ENCODE measurements around the gene ADAM15. TPM values are rescaled to one million over a fixed set of nuclear protein-coding genes. Genes with fewer than 3 reads are reported as not detected.

ADAM15 gene
- total and polyA plus RNA-seq, 2 of the 8 experiments (the other 6 are each of a cell fraction or from before 2014, with no cell fraction given) = 32.9 to 37.6 TPM

GRCh38 chr1:155107309-155108264, 56.5 kb downstream of the ADAM15 start:
- H3K4me3 ChIP-seq (ENCODE audit: extremely low read depth in 1 of 4, insufficient read depth in 2 of 4, low read depth in 3 of 4, low read length in 4 of 4) = no peak overlapping the region
- no peak overlapping the region for H3K4me2 ChIP-seq (ENCODE audit: insufficient read depth in 1 of 2, low read depth in 2 of 2, low read length in 2 of 2)
- H2AFZ ChIP-seq (ENCODE audit: low read length) = no peak overlapping the region
- no peak overlapping the region for H4K91ac ChIP-seq (replicated peaks; ENCODE audit: insufficient read length, low read length)
- H4K8ac ChIP-seq (ENCODE audit: extremely low read depth, insufficient read depth, low read length) = no peak overlapping the region
- H3K9me3 ChIP-seq (ENCODE audit: insufficient read depth in 2 of 2, low read depth in 1 of 2, low read length in 1 of 2) = no peaks in the 10 kb centered on the region
- H2BK20ac ChIP-seq (ENCODE audit: low read length) = no peak overlapping the region
- H3K36me3 ChIP-seq (ENCODE audit: control insufficient read depth in 2 of 4, insufficient read depth in 4 of 4, low read length in 3 of 4) = no peaks in the 10 kb centered on the region
- no peaks in the 10 kb centered on the region for H3K23me2 ChIP-seq (ENCODE audit: low read depth, low read length)
- POLR2A ChIA-PET (ENCODE audit: partially characterized antibody) = interaction anchor here (1.1 kb wide), 1 partner anchor 22 kb away, joined by 3 read pairs; no protein-coding TSS in a partner anchor
- H2BK5ac ChIP-seq (ENCODE audit: low read depth, low read length) = no peak overlapping the region
- no peak overlapping the region for H2BK120ac ChIP-seq (replicated peaks; ENCODE audit: low read depth, low read length)
- no peak overlapping the region for H3K4ac ChIP-seq (replicated peaks; ENCODE audit: insufficient read length, low read depth, low read length)
- H2AK5ac ChIP-seq (ENCODE audit: low read depth, low read length) = no peak overlapping the region
- no peak overlapping the region for H3K27ac ChIP-seq (ENCODE audit: low read depth, low read length)
- H3K23ac ChIP-seq (ENCODE audit: insufficient read length) = no peak overlapping the region
- H2BK15ac ChIP-seq (ENCODE audit: low read length) = no peak overlapping the region
- CTCF ChIA-PET (ENCODE audit: partially characterized antibody) = interaction anchor here (0.8 to 3.5 kb wide), 15 partner anchors 11 to 70 kb away, joined by 3 to 29 read pairs (median 4); no protein-coding TSS in a partner anchor
- 83% methylated on average over 12 of the region's 12 CpGs; no CpG with 5 or more reads in 1 of the 2 experiments for WGBS, 2 experiments (ENCODE audit: extremely low coverage in 1 of 2, insufficient coverage in 1 of 2, insufficient read length in 1 of 2, insufficient replicate concordance in 2 of 2, low coverage in 1 of 2, low lambda C conversion rate in 2 of 2, missing lambda C conversion rate in 1 of 2)
- no peak overlapping the region for H3K56ac ChIP-seq (replicated peaks; ENCODE audit: insufficient read length, low read depth, low read length)
- no peaks in the 10 kb centered on the region for H3K79me1 ChIP-seq (ENCODE audit: low read depth, low read length)
- H4K20me1 ChIP-seq (replicated peaks in 1 of 2; ENCODE audit: control insufficient read depth in 1 of 2, insufficient read depth in 2 of 2, low read length in 2 of 2) = peaks cover 0 to 4% of the 10 kb centered on the region in 2 experiments
- peaks cover 0 to 3% (median 0%) of the 10 kb centered on the region in 4 experiments; a peak in 2 of 7 replicates for H3K4me1 ChIP-seq (replicated peaks in 1 of 4; ENCODE audit: control insufficient read depth in 3 of 4, insufficient read depth in 4 of 4, low read length in 3 of 4)
- no peaks in the 10 kb centered on the region for H3K27me3 ChIP-seq (replicated peaks in 1 of 4; ENCODE audit: control insufficient read depth in 3 of 4, extremely low read depth in 1 of 4, insufficient read depth in 3 of 4, low read length in 3 of 4)
- FAIRE-seq (no peak), DNase-seq (ENCODE audit: low read depth in 1 of 2, low spot score in 2 of 2) (no peak)
- no peaks in the 10 kb centered on the region for H3K79me2 ChIP-seq (ENCODE audit: control insufficient read depth in 1 of 2, insufficient read depth in 2 of 2, low read length in 2 of 2)
- H3K18ac ChIP-seq (ENCODE audit: extremely low read depth, low read length) = no peak overlapping the region
- H3K14ac ChIP-seq (ENCODE audit: insufficient read length) = no peak overlapping the region
- H2BK12ac ChIP-seq (ENCODE audit: low read depth, low read length) = no peak overlapping the region
- H4K5ac ChIP-seq (ENCODE audit: insufficient read length, low read depth, low read length) = no peak overlapping the region
- H3K9ac ChIP-seq (replicated peaks in 1 of 4; ENCODE audit: extremely low read depth in 1 of 4, low read depth in 3 of 4, low read length in 3 of 4) = no peak overlapping the region
- no peak for TF ChIP-seq NRF1 (IDR thresholded peaks at IDR 0.05; ENCODE audit: low read depth, low read length)
- TF ChIP-seq RAD21 (IDR thresholded peaks at IDR 0.05 in 1 of 2, conservative IDR thresholded peaks at IDR 0.05 in 1 of 2; ENCODE audit: low read depth in 2 of 2, low read length in 2 of 2) = peak in 1 of 2 experiments; percentile 11; a peak in 1 of 4 replicates
- no peak for TF ChIP-seq ATF2 (IDR thresholded peaks at IDR 0.05; ENCODE audit: low read length)
- no peak for TF ChIP-seq BCL11A (IDR thresholded peaks at IDR 0.05; ENCODE audit: low read depth in 2 of 2, low read length in 2 of 2)
- TF ChIP-seq HDAC6 (IDR thresholded peaks at IDR 0.05; ENCODE audit: low read depth, low read length) = no peak
- no peak for TF ChIP-seq EP300 (IDR thresholded peaks at IDR 0.05; ENCODE audit: borderline replicate concordance in 1 of 2, low read depth in 2 of 2, low read length in 2 of 2)

All from H1 (cell line).